K562 (cell line): ENCODE data around the gene VPS13D. TPM values are rescaled to one million over a fixed set of nuclear protein-coding genes. Genes with fewer than 3 reads are reported as not detected.

ENCODE experiments used
- ATAC-seq: fragments of 200-7000 bp; cut with Tn5 transposase; 3 replicates; pipeline ENCODE4 v1.9.1; 2020; ENCODE audit warnings: moderate library complexity
- BruUV-seq: library from RNA; stranded (reverse); fragments of 400-500 nt; replicated peaks from 2 replicates; lab custom pipeline; 2021; lab: Mats Ljungman, UMichigan
- CTCF ChIA-PET: fragments of 300-600 bp; formaldehyde crosslinking; extraction: SDS; loops from one replicate; lab custom pipeline; 2021; ENCODE audit warnings: low intra/inter-chr PET ratio; lab: Yijun Ruan, JAX
- POLR2A ChIA-PET: fragments of 300-600, 350-650 bp; sonication (Branson Sonifier 250); formaldehyde crosslinking; extraction: SDS; loops from one replicate; lab custom pipeline; 2021; ENCODE audit warnings: antibody characterized with exemption, inconsistent platforms; lab: Yijun Ruan, JAX
- DNase-seq, 4 experiments: peaks; one replicate each; pipeline versions ENCODE4 v3.0.0 to v3.0.0-alpha.2; 2011 to 2018; ENCODE audit warnings: low spot score in 3 of 4, mixed read lengths in 3 of 4; ENCODE audit errors: extremely low read depth in 1 of 4
- FAIRE-seq: peaks from 2 replicates; lab custom pipeline; 2011; peaks lifted over from hg19 to GRCh38; lab: Jason Lieb, UNC
- H2AFZ ChIP-seq: 2 replicates; pipeline ENCODE4 v1.6.0; 2011; ENCODE audit warnings: low read depth, low read length, control low read depth, inconsistent platforms
- H3K27ac ChIP-seq: fragments of 200-600 bp; 3 replicates; pipeline ENCODE4 v1.8.0; 2011; ENCODE audit warnings: low read depth, mild to moderate bottlenecking, control low read depth, inconsistent platforms, low read length, moderate library complexity, mixed read lengths; ENCODE audit errors: extremely low read depth
- H3K27me3 ChIP-seq, 2 experiments: fragments of 300-600 bp in 1 of 2; 2 replicates in 1 of 2; 3 replicates in 1 of 2; pipeline versions ENCODE4 v1.6.0 to v1.8.0; 2011; ENCODE audit warnings: inconsistent platforms in 2 of 2, low read length in 2 of 2, mild to moderate bottlenecking in 1 of 2, mixed read lengths in 1 of 2, moderate library complexity in 1 of 2; ENCODE audit not compliant: control insufficient read depth in 2 of 2, insufficient read depth in 2 of 2
- H3K36me3 ChIP-seq: fragments of 300-600 bp; 3 replicates; pipeline ENCODE4 v1.8.0; 2011; ENCODE audit warnings: mild to moderate bottlenecking, low read length, inconsistent platforms; ENCODE audit not compliant: control insufficient read depth, insufficient read depth
- H3K4me1 ChIP-seq, 2 experiments: fragments of 200-600 bp in 1 of 2; replicated peaks in 1 of 2; 2 replicates in 1 of 2; 3 replicates in 1 of 2; pipeline versions ENCODE4 v1.5.1 to v1.8.0; 2011; ENCODE audit warnings: inconsistent platforms in 2 of 2, low read length in 2 of 2, mild to moderate bottlenecking in 1 of 2, mixed read lengths in 1 of 2, moderate library complexity in 1 of 2; ENCODE audit not compliant: control insufficient read depth in 2 of 2, insufficient read depth in 2 of 2
- H3K4me2 ChIP-seq: 2 replicates; pipeline ENCODE4 v1.6.1; 2011; ENCODE audit warnings: low read length, control low read depth, inconsistent platforms, mixed read lengths; ENCODE audit not compliant: insufficient read depth
- H3K4me3 ChIP-seq: fragments of 200-600 bp; sonication (generic), shearing (Covaris generic); 2 replicates; pipeline ENCODE4 v1.5.1; 2016; ENCODE audit warnings: control low read depth, inconsistent platforms
- H3K79me2 ChIP-seq: fragments of 200-600 bp; 3 replicates; pipeline ENCODE4 v1.8.0; 2011; ENCODE audit warnings: low read length, inconsistent platforms; ENCODE audit not compliant: control insufficient read depth, insufficient read depth
- H3K9ac ChIP-seq, 2 experiments: 2 replicates each; pipeline versions ENCODE4 v1.6.0 to v1.6.1; 2011; ENCODE audit warnings: low read depth in 2 of 2, low read length in 2 of 2, control low read depth in 1 of 2, inconsistent platforms in 1 of 2, mild to moderate bottlenecking in 1 of 2, mixed read lengths in 1 of 2; ENCODE audit not compliant: insufficient read depth in 1 of 2
- H3K9me1 ChIP-seq: one replicate; pipeline ENCODE4 v1.6.0; 2011; ENCODE audit warnings: inconsistent platforms, mild to moderate bottlenecking, low read length, moderate library complexity; ENCODE audit not compliant: control insufficient read depth, insufficient read depth
- H3K9me3 ChIP-seq: replicated peaks from 2 replicates; pipeline ENCODE4 v1.5.1; 2011; ENCODE audit warnings: low read depth, low read length, inconsistent platforms; ENCODE audit not compliant: control insufficient read depth, insufficient read depth
- H4K20me1 ChIP-seq: replicated peaks from 2 replicates; pipeline ENCODE4 v1.6.1; 2011; ENCODE audit warnings: low read length, inconsistent platforms, mixed read lengths; ENCODE audit not compliant: control insufficient read depth, insufficient read depth
- CBFB ChIP-seq: sonication (generic); formaldehyde crosslinking; IDR thresholded peaks from 2 replicates; pipeline ENCODE4 v1.4.0; 2020; ENCODE audit warnings: mild to moderate bottlenecking, missing genetic modification reagents
- E2F3 ChIP-seq: fragments of 250-450 bp; sonication (Bioruptor Pico); IDR thresholded peaks from 2 replicates; pipeline ENCODE4 v1.4.0; 2020; ENCODE audit warnings: mild to moderate bottlenecking
- FOXA3 ChIP-seq, 2 experiments: fragments of 450-650 bp in 1 of 2; sonication (generic) in 1 of 2; formaldehyde crosslinking; IDR thresholded peaks in 1 of 2; conservative IDR thresholded peaks in 1 of 2; 2 replicates each; pipeline versions ENCODE4 v1.4.0 to v1.8.0; 2020 to 2022; ENCODE audit warnings: mild to moderate bottlenecking in 2 of 2, missing genetic modification reagents in 1 of 2
- HDGF ChIP-seq: fragments of 450-650 bp; IDR thresholded peaks from 2 replicates; pipeline ENCODE4 v1.6.1; 2016
- PHF21A ChIP-seq: fragments of 450-650 bp; IDR thresholded peaks from 2 replicates; pipeline ENCODE4 v1.6.1; 2017; ENCODE audit warnings: low read depth, borderline replicate concordance
- POLR2G ChIP-seq: fragments of 200-400 bp; formaldehyde crosslinking; IDR thresholded peaks from 2 replicates; pipeline ENCODE4 v1.6.1; 2017; ENCODE audit warnings: low read depth, mild to moderate bottlenecking, antibody characterized with exemption, low read length, moderate library complexity
- RNF219 ChIP-seq: fragments of 250-450 bp; sonication (Bioruptor Pico); IDR thresholded peaks from 2 replicates; pipeline ENCODE4 v1.5.0; 2022; ENCODE audit warnings: mild to moderate bottlenecking
- WHSC1 ChIP-seq: IDR thresholded peaks from one replicate; pipeline ENCODE4 v1.6.1; 2012; ENCODE audit warnings: low read length, control low read depth, inconsistent platforms
- ZBTB7A ChIP-seq: IDR thresholded peaks from 2 replicates; pipeline ENCODE4 v1.6.1; 2011; ENCODE audit warnings: low read depth, mild to moderate bottlenecking, low read length, moderate library complexity, borderline replicate concordance; ENCODE audit not compliant: control insufficient read depth
- ZKSCAN1 ChIP-seq: fragments of 150-350 bp; IDR thresholded peaks from 2 replicates; pipeline ENCODE4 v1.6.1; 2016; ENCODE audit warnings: low read depth, low read length
- ZNF316 ChIP-seq: fragments of 450-650 bp; IDR thresholded peaks from 2 replicates; pipeline ENCODE4 v1.6.1; 2016
- WGBS: fragments of 100-300 bp; shearing (Covaris generic); methylation state at CpG from one replicate; pipeline ENCODE4 v1.1.6; 2016; ENCODE audit warnings: low coverage, mixed read lengths; ENCODE audit not compliant: insufficient coverage; ENCODE audit errors: missing lambda C conversion rate; 5-methylcytosine and 5-hydroxymethylcytosine counted together
- in situ Hi-C: fragments of 300-500 bp; cut with MboI; formaldehyde crosslinking; loops from 4 replicates; pipeline ENCODE4 v1.15.0; 2018; ENCODE audit warnings: inconsistent platforms, mixed read lengths
- intact Hi-C: fragments of 100-400 bp; cut with micrococcal nuclease; formaldehyde crosslinking; loops from 2 replicates; pipeline ENCODE4 v1.14.2; 2022
- polyA plus RNA-seq, 8 experiments: library from polyadenylated mRNA; depleted of rRNA in 4 of 8; stranded (reverse) in 5 of 8; unstranded in 3 of 8; fragments of >200 nt; fragmentation: Nextera tagmentation in 2 of 8; fragmentation: Illumina TruSeq in 1 of 8; extraction: Ambion mirVana in 2 of 8; extraction: Trizol in 1 of 8; gene quantifications; 2 replicates each; pipeline versions ENCODE4 v1.2.1 to v1.2.3, GENCODE V29; 2011 to 2014; ENCODE audit warnings: inconsistent platforms in 1 of 8, missing spikeins in 1 of 8
- total RNA-seq, 7 experiments: library from RNA; depleted of rRNA in 6 of 7; stranded (reverse); fragments of >200 nt in 6 of 7; fragmentation: Illumina TruSeq in 2 of 7; extraction: Trizol in 2 of 7; gene quantifications; 2 replicates each; pipeline versions ENCODE4 v1.2.1 to v1.2.3, GENCODE V29; 2011 to 2021; ENCODE audit warnings: low replicate concordance in 1 of 7
- TF ChIP-seq, protein P1 (sequence below): sonication (generic); formaldehyde crosslinking; IDR thresholded peaks from 2 replicates; pipeline ENCODE4 v1.8.1; 2022; ENCODE audit warnings: missing genetic modification reagents

Gene VPS13D
- total and polyA plus RNA-seq, 9 of the 15 experiments (the other 6 are each of a cell fraction or from before 2014, with no cell fraction given): 6.1 to 51.5 (median 38.5) TPM

- Histone ChIP-seq H3K9me3 (no peaks in the 10 kb centered on the region), H3K36me3 (peaks cover 51% of the 10 kb centered on the region), H4K20me1 (no peaks in the 10 kb centered on the region), H3K9ac (peak overlapping the region in 1 of 2 experiments; percentile 6; a peak in 2 of 4 replicates), H3K9me1 (no peaks in the 10 kb centered on the region), H3K4me2 (no peak overlapping the region), H3K4me1 (peaks cover 22 to 24% of the 10 kb centered on the region in 2 experiments), H3K79me2 (no peaks in the 10 kb centered on the region), H3K27ac (no peak overlapping the region), H3K4me3 (no peak overlapping the region), H2AFZ (no peak overlapping the region), H3K27me3 (no peaks in the 10 kb centered on the region)
- no TSS peak for BruUV-seq
- intact Hi-C loops: no loop called here
- no peak for DNase-seq
- TF ChIP-seq ZBTB7A (no peak), WHSC1 (peak; percentile 18), ZKSCAN1 (no peak), CBFB (no peak), FOXA3 (CRISPR knock-in tag; conservative IDR thresholded peaks at IDR 0.05 in 1 of 2, IDR thresholded peaks at IDR 0.05 in 1 of 2) (0 out of 4 replicates have a peak, but pooled peaks of 1 of the 2 experiments have one; percentile 17), RNF219 (CRISPR knock-in tag) (no peak), ZNF316 (no peak), E2F3 (CRISPR knock-in tag) (no peak), PHF21A (no peak), POLR2G (0 out of 2 replicates have a peak, but pooled peaks have one; percentile 19), HDGF (no peak)
- TF ChIP-seq, protein P1, sequence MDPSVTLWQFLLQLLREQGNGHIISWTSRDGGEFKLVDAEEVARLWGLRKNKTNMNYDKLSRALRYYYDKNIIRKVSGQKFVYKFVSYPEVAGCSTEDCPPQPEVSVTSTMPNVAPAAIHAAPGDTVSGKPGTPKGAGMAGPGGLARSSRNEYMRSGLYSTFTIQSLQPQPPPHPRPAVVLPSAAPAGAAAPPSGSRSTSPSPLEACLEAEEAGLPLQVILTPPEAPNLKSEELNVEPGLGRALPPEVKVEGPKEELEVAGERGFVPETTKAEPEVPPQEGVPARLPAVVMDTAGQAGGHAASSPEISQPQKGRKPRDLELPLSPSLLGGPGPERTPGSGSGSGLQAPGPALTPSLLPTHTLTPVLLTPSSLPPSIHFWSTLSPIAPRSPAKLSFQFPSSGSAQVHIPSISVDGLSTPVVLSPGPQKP: no peak
- POLR2A ChIA-PET: interaction anchor here (0.9 to 6.7 kb wide), 2 partner anchors 11 to 104 kb away, joined by 3 to 38 read pairs; no protein-coding TSS in a partner anchor
- CTCF ChIA-PET: no interaction called here
- WGBS: 82% methylated on average over 12 of the region's 12 CpGs
- in situ Hi-C loops: no loop called here
- no peak for FAIRE-seq
- no peak for ATAC-seq
Observed at GRCh38 chr1:12505639-12506280, 275.9 kb downstream of the VPS13D start.
